Effector CD4-positive, alpha-beta T cell (primary cell): ENCODE measurements around the gene GAS7.
"Not testable (repeated sequence)": the region's sequence is repeated elsewhere in the genome, so short reads cannot be mapped to it uniquely, and the experiment has no call there.

Source experiments
- DNase-seq: peaks from one replicate; pipeline ENCODE4 v3.0.0-alpha.2; 2020

Gene GAS7

GRCh38 chr17:9932491-9932890 lies 265.9 kb downstream of the GAS7 start:
- no peak for DNase-seq

DNA sequence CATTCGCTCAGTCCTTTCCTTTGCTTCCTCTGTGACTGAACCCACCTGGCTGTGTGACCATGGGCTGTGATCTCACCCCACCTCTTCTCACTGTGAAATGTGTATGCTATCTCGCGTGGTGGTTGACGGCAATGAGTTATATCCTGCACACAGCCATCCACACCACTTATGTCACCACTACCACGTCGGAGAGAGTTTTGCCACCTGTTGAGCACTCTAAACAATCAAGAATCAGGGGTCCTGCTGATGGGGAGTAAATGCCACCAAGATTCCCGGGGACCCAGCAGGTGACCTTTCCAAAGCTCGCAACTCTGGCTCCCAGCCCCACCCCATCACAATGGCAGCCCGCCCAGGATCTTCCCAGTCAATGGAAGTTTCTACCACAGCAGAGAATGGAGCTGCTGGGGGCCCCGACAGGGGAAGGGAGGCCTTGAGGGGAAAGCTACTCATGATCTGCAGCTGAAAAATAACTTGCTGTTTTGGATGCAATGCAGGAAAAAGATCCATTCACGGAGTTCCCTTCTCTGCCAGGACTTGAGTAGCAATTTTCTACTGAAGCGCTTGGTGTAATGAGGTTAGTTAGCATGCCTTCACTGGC lies 267.2 kb downstream of the GAS7 start:
- DNase-seq: no peak

- no peak for DNase-seq
Observed at GRCh38 chr17:9929871-9930270, 268.5 kb downstream of the GAS7 start.

DNA sequence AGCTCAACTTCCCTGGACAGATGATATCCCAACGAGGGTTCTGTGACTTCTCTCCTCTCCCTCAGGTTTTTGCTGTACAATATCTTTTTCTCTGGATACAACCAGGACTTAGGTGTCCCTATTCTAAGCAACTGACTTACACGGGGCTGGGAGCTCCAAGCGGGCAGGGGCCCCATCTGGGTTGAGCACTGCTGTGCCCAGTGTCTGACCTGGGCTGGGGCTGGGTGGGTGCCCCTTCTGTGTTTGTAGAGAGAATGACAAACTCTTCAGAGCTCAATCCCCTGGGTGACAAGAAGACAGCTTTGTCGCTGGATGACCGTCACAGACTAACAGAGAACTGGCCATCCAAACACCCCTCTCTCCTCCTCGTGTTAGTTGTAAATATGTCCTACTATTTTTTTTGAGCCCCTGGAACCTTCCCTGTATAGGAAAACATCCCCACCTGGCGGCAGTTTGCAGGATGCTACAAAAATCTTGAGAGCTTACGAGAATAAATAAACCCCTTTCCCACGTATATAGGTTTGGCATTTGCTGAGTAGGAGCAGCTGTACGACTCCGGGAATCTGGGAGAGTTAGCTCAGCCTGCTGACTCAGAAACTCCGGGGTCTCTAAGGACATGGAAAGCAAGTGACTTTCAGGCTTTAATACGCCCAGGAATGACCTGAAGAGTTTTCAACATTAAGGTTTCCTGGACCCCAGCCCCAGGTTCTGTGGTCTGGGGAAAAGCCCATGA lies 269.6 kb downstream of the GAS7 start:
- DNase-seq: no peak

GRCh38 chr17:9926150-9926804 lies 272.1 kb downstream of the GAS7 start:
- DNase-seq: no peak

- DNase-seq: no peak
Observed at GRCh38 chr17:9925457-9925856, 272.9 kb downstream of the GAS7 start.

- DNase-seq: no peak
Observed at GRCh38 chr17:9924735-9925191, 273.6 kb downstream of the GAS7 start.

DNA sequence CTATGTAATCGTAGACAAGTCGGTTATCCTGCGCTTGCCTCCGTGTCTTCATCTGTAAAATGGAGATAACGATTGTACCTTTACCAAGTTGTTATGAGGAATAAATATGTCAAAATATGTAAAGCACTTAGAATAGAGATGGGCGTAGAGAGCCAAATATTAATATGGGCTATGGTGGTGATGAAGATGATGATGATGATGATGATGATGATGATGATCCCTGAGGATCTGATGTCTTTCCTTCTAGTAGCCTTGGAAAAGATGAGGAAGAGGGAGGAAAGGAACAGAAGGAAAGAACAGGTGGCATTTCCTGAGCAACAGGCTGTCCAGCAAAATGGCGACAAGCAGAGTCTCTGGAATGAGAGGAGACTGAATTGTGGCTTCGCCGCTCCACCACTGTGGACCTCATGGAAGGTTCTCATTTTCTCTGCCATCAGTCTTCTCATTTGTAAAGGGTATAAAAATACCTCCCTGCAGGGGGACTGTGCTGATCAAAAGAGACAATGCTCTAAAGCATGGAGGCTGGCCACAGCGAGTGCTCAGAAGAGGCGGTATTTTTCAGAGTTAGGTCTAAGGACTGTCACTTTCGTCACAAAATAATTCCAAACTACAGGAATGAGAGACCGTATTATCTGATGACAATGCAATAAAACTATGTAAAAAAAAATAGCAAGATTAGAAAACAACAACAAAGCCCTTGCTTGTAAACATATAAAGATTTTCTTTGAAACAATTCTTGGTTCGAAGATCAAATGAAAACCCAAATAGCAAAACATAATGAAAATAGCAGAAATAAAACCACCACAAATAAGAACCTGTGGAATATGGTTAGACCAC lies 276.2 kb downstream of the GAS7 start:
- DNase-seq: no peak

DNA sequence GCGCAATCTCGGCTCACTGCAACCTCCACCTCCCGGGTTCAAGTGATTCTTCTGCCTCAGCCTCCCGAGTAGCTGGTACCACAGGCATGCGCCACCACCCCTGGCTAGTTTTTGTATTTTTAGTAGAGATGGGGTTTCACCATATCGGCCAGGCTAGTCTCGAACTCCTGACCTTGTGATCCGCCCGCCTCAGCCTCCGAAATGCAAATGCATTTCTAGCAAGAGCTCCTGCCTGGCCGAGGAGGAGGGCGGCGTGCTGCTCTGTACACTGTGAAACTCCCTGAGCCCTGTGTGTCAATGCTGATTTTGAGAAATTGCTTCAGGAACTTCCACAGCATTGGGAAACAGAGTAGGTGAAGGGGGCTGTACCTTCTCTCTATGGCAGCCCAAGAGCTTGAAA lies 277.2 kb downstream of the GAS7 start:
- not testable (repeated sequence) for DNase-seq

GRCh38 chr17:9918804-9919352 lies 279.5 kb downstream of the GAS7 start:
- no peak for DNase-seq

- no peak for DNase-seq
Observed at GRCh38 chr17:9918352-9918751, 280.1 kb downstream of the GAS7 start.

GRCh38 chr17:9917801-9918200 lies 280.6 kb downstream of the GAS7 start:
- DNase-seq: no peak

GRCh38 chr17:9917131-9917530 lies 281.3 kb downstream of the GAS7 start:
- DNase-seq: no peak

GRCh38 chr17:9916108-9916507 lies 282.3 kb downstream of the GAS7 start:
- DNase-seq: no peak

GRCh38 chr17:9913476-9913875 lies 284.9 kb downstream of the GAS7 start:
- no peak for DNase-seq

- DNase-seq: no peak
Observed at GRCh38 chr17:9912121-9913099, 286.0 kb downstream of the GAS7 start.

DNA sequence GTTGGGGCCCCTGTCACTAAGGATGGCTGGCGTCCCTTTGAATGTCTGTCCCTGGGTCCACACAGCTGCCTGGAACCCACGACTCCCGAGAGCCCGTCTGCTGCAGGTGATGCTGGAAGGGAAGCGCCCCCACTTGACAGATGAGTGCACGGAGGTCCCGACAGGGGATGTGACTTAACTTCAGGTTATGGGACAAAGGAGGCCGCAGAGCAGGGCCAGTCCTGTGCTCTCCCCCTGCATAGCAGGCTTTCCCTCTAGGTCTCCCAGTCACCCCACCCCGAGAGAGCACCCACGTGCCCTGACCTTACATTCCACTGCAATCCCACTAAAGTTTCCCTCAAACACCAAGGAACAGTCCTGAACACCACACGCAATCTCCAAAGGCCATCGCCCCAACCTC lies 287.3 kb downstream of the GAS7 start:
- no peak for DNase-seq

GRCh38 chr17:9908649-9909042 lies 289.8 kb downstream of the GAS7 start:
- DNase-seq: no peak

DNA sequence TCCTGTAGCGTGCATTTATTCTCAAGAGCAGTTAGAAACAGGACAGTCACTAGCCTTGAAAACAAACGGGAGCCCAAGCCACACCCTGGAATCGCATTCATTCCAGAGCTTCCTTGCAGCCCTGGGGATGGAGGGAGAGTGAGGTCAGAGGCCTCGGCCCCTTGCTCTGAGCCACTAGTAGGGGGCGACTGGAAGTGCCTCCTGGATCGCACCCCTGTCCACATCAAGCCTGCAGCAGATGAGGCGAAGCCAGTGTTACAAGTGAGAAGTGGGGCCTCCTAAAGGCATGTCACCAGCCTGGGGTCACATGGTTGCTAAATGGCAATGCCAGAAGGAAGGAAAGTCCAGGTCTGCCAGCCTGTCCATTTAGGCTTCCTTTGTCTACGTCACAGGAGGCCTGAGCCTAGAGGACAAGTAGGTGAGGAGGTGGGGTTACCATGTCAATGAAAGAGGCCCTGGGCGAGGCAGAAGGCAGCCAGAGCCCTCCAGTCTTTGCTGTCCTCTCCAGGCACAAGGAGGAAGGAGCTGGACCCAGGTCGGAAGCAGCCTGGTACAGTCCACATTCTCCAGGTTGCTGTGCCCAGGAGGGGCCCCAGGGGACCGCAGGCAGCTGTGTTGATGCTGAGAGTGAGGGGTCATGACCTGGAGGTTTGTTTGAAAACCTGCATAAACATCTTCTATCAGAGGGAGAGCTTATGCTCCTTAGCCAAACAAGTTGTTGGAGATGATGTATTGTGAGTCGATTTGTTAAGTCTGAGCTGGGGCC lies 290.3 kb downstream of the GAS7 start:
- no peak for DNase-seq

DNA sequence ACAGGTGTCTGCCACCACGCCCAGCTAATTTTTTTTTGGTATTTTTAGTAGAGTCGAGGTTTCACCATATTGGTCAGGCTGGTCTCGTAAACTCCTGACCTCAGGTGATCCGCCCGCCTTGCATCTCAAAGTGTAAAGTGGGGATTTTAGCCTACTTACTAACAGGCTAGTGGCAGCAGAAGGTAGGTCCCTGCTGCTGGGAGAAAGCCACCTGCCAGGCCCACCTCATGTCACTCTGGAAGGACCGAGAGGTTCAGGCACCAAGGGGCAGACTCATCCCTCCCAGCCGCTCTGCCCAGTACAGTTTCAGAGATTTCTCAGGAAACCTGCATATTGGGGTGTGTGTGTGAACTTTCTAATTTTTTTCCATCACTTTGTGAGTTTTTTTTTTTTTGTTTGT lies 291.3 kb downstream of the GAS7 start:
- DNase-seq: no peak

DNA sequence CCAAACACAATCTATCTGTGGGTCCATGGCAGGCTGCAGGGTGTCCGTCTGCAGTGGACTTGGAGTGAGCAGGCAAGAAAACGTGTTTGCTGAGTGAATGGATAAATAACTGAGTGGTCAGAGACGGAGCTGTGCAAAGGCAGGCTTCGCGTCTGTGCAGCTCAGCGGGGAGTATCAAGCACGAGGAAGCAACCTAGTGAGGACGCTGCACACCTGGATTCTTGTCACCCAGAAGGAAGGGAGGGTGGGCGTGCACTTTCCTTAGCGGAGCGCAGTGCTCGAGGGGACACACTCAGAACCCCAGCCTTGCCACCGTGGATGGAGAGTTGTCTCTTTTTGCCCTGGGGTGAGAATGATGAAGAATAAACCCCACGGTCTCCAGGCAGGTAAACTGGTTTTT lies 291.8 kb downstream of the GAS7 start:
- DNase-seq: no peak
